Activated B cell treated with CpG ODN at 0.5 μM for 24 hours (primary cell): ENCODE results near the gene MIS18A. TPM values are rescaled to one million over a fixed set of nuclear protein-coding genes. Genes with fewer than 3 reads are reported as not detected.

Source experiments
- ATAC-seq: fragments of 200-7000 bp; cut with Tn5 transposase; one replicate; pipeline ENCODE4 v1.10.0; 2021; ENCODE audit warnings: low read depth, mild to moderate bottlenecking, moderate library complexity
- CTCF ChIA-PET: fragments of 350-600 bp; sonication (Branson Sonifier 250); formaldehyde crosslinking; loops from one replicate; lab custom pipeline; 2021; ENCODE audit warnings: antibody characterized with exemption; lab: Charles Lee
- POLR2A ChIA-PET: fragments of 350-600 bp; sonication (Branson Sonifier 250); formaldehyde crosslinking; loops from one replicate; lab custom pipeline; 2021; ENCODE audit warnings: antibody characterized with exemption; lab: Charles Lee
- DNase-seq: peaks from one replicate; pipeline ENCODE4 v3.0.0; 2022
- H3K27ac Mint-ChIP-seq: one replicate; pipeline ENCODE4 v1.8.0; 2020; ENCODE audit warnings: mixed read lengths
- H3K27me3 Mint-ChIP-seq: one replicate; pipeline ENCODE4 v1.8.0; 2021; ENCODE audit warnings: mixed read lengths
- H3K36me3 Mint-ChIP-seq: one replicate; pipeline ENCODE4 v1.8.0; 2021; ENCODE audit warnings: low read depth, mixed read lengths
- H3K4me1 Mint-ChIP-seq: one replicate; pipeline ENCODE4 v1.8.0; 2021; ENCODE audit warnings: mixed read lengths
- H3K4me3 Mint-ChIP-seq: one replicate; pipeline ENCODE4 v1.8.0; 2020; ENCODE audit warnings: mild to moderate bottlenecking, mixed read lengths
- H3K9me3 Mint-ChIP-seq: one replicate; pipeline ENCODE4 v1.8.0; 2020; ENCODE audit warnings: mixed read lengths
- CTCF ChIP-seq: fragments of 200-600 bp; IDR thresholded peaks from one replicate; pipeline ENCODE4 v1.8.0; 2022; ENCODE audit warnings: antibody characterized with exemption, mild to moderate bottlenecking
- intact Hi-C: fragments of 100-400 bp; cut with micrococcal nuclease; formaldehyde crosslinking; loops from one replicate; pipeline ENCODE4 v1.15.1; 2024
- total RNA-seq: library from RNA; stranded (reverse); gene quantifications from 2 replicates; pipeline ENCODE4 v1.2.3, GENCODE V29; 2022

MIS18A gene
- total RNA-seq, 1 donor from 2014 or later, result 7.7 TPM

- no peak overlapping the region for H3K4me3 Mint-ChIP-seq
- intact Hi-C loops, result loop anchor here (1.0 to 10.0 kb wide), 4 partner anchors 392 to 1057 kb away; no protein-coding TSS in a partner anchor
- ChIA-PET POLR2A (interaction anchor here (0.6 kb wide), 1 partner anchor 122 kb away, joined by 3 read pairs; no protein-coding TSS in a partner anchor), CTCF (interaction anchor here (0.7 to 2.2 kb wide), 4 partner anchors 11 to 477 kb away, joined by 3 to 8 read pairs (median 4); partner anchors contain the start of gene MIS18A)
- no peaks in the 10 kb centered on the region for H3K9me3 Mint-ChIP-seq
- no peak overlapping the region for H3K27ac Mint-ChIP-seq
- peaks cover 12% of the 10 kb centered on the region for H3K27me3 Mint-ChIP-seq
- no peaks in the 10 kb centered on the region for H3K36me3 Mint-ChIP-seq
- no peak for ATAC-seq
- TF ChIP-seq CTCF, result no peak
- DNase-seq, result no peak
- no peaks in the 10 kb centered on the region for H3K4me1 Mint-ChIP-seq
Measured at GRCh38 chr21:32257962-32258785, 20.7 kb downstream of the MIS18A start.

- ATAC-seq (no peak), DNase-seq (no peak)
- H3K27me3 Mint-ChIP-seq, result peaks cover 16% of the 10 kb centered on the region
- H3K9me3 Mint-ChIP-seq, result no peaks in the 10 kb centered on the region
- no peaks in the 10 kb centered on the region for H3K4me1 Mint-ChIP-seq
- ChIA-PET CTCF (interaction anchor here (1.6 to 2.2 kb wide), 2 partner anchors 12 to 476 kb away, joined by 3 to 8 read pairs; no protein-coding TSS in a partner anchor), POLR2A (no interaction called here)
- H3K4me3 Mint-ChIP-seq, result no peak overlapping the region
- intact Hi-C loops, result loop anchor here (10.0 kb wide), 1 partner anchor 652 kb away; no protein-coding TSS in a partner anchor
- TF ChIP-seq CTCF, result no peak
- no peaks in the 10 kb centered on the region for H3K36me3 Mint-ChIP-seq
- no peak overlapping the region for H3K27ac Mint-ChIP-seq
Measured at GRCh38 chr21:32256873-32257620, 21.8 kb downstream of the MIS18A start.

GRCh38 chr21:32256251-32256650, 22.6 kb downstream of the MIS18A start:
- POLR2A ChIA-PET, result no interaction called here
- ATAC-seq (no peak), DNase-seq (no peak)
- peaks cover 18% of the 10 kb centered on the region for H3K27me3 Mint-ChIP-seq
- no peak for TF ChIP-seq CTCF
- CTCF ChIA-PET, result no interaction called here
- H3K9me3 Mint-ChIP-seq, result peaks cover 3% of the 10 kb centered on the region
- H3K4me3 Mint-ChIP-seq, result no peak overlapping the region
- intact Hi-C loops, result loop anchor here (10.0 kb wide), 1 partner anchor 651 kb away; no protein-coding TSS in a partner anchor
- no peaks in the 10 kb centered on the region for H3K4me1 Mint-ChIP-seq
- no peak overlapping the region for H3K27ac Mint-ChIP-seq
- no peaks in the 10 kb centered on the region for H3K36me3 Mint-ChIP-seq

GRCh38 chr21:32253215-32253641, 25.6 kb downstream of the MIS18A start:
- DNase-seq, result no peak
- peaks cover 14% of the 10 kb centered on the region for H3K9me3 Mint-ChIP-seq

More at GRCh38 chr21:32253215-32253641, 25.6 kb downstream of the MIS18A start:
- peaks cover 21% of the 10 kb centered on the region for H3K27me3 Mint-ChIP-seq
- TF ChIP-seq CTCF, result no peak
- ChIA-PET CTCF (no interaction called here), POLR2A (no interaction called here)
- H3K36me3 Mint-ChIP-seq, result no peaks in the 10 kb centered on the region
- H3K4me3 Mint-ChIP-seq, result no peak overlapping the region
- ATAC-seq, result no peak
- intact Hi-C loops, result loop anchor here (10.0 kb wide), 1 partner anchor 648 kb away; no protein-coding TSS in a partner anchor
- no peak overlapping the region for H3K27ac Mint-ChIP-seq
- H3K4me1 Mint-ChIP-seq, result no peaks in the 10 kb centered on the region
